Endothelial cell (in vitro differentiated cells): ENCODE measurements around the gene HRAS. TPM values are rescaled to one million over a fixed set of nuclear protein-coding genes. Genes with fewer than 3 reads are reported as not detected.
"Not testable (repeated sequence)": the region's sequence is repeated elsewhere in the genome, so short reads cannot be mapped to it uniquely, and the experiment has no call there.

Experiments
- DNase-seq: peaks from one replicate; pipeline ENCODE4 v3.0.0; 2021; ENCODE audit warnings: low spot score
- H3K27ac Mint-ChIP-seq: one replicate; pipeline ENCODE4 v1.8.0; 2021; ENCODE audit warnings: mixed read lengths, inconsistent platforms; ENCODE audit not compliant: unreplicated experiment
- H3K27me3 Mint-ChIP-seq: one replicate; pipeline ENCODE4 v1.8.0; 2021; ENCODE audit warnings: mild to moderate bottlenecking, moderate library complexity, mixed read lengths, inconsistent platforms; ENCODE audit not compliant: unreplicated experiment
- H3K36me3 Mint-ChIP-seq: one replicate; pipeline ENCODE4 v1.8.0; 2021; ENCODE audit warnings: mild to moderate bottlenecking, low read depth, mixed read lengths, inconsistent platforms; ENCODE audit not compliant: unreplicated experiment
- H3K4me1 Mint-ChIP-seq: one replicate; pipeline ENCODE4 v1.8.0; 2021; ENCODE audit warnings: mild to moderate bottlenecking, mixed read lengths, inconsistent platforms; ENCODE audit not compliant: unreplicated experiment
- H3K4me3 Mint-ChIP-seq: one replicate; pipeline ENCODE4 v1.8.0; 2021; ENCODE audit warnings: mild to moderate bottlenecking, mixed read lengths, inconsistent platforms; ENCODE audit not compliant: unreplicated experiment
- H3K9me3 Mint-ChIP-seq: one replicate; pipeline ENCODE4 v1.8.0; 2021; ENCODE audit warnings: mixed read lengths, inconsistent platforms; ENCODE audit not compliant: unreplicated experiment
- CTCF ChIP-seq: fragments of 200-600 bp; sonication (generic); IDR thresholded peaks from one replicate; pipeline ENCODE4 v1.5.0; 2021; ENCODE audit warnings: antibody characterized with exemption; ENCODE audit not compliant: unreplicated experiment
- total RNA-seq: library from RNA; stranded (reverse); fragmentation: NEBNext Ultra II Directional; extraction: Animal tissue kit (Norgen Biotek cat#: 25700); gene quantifications from one replicate; pipeline ENCODE4 v1.2.1, GENCODE V29; 2021; ENCODE audit not compliant: unreplicated experiment

The HRAS gene
- total RNA-seq, 1 donor from 2014 or later: 92.4 TPM

DNA sequence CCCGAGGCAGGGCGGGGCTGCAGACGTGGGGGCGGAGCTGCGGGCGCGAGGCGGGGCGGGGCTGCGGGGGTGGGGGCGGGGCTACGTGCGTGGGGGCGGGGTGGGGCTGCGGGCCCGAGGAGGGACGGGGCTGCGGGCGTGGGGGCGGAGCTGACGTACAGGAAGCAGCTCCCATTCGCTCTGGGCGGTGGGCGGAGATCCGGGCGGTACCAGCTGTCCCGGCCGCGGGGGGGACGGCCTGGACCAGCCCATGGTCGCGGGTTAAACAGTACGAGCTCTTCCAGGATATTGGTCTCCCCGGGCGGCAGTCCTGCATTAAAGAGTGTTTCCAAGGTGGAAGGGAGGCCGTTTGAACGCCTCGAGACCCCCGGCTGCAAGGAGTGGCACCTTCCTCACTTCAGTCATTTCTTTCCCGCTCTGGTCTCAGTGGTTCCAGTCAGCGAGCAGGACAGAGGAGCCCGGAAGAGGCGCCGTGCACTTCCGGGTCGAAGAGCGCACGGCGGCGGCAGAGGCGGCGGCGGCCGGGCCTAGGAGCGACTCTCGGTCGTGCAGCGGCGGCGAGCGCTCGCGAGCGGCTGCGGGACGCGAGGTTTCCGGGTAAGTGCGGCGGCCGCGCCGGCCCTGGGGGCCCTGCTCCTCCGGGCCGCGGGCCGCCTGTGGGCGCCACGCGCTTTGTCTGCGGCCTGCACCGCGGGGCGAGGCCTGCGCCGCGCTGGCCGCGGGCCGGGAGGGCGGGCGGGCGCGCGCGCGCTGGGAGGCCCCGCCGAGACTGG, 40.8 kb upstream of the HRAS start, which contains the start of gene PHRF1:
PHRF1 (plus strand) TSS at position 475 of the 773 bp plus-strand sequence. CDS start 5,043 bp downstream, outside the sequence.
- H3K27ac Mint-ChIP-seq: peak within 1 kb of the TSS; percentile 100
- peaks cover 7% of the 10 kb centered on the region for H3K36me3 Mint-ChIP-seq
- peaks cover 15% of the 10 kb centered on the region for H3K27me3 Mint-ChIP-seq
- TF ChIP-seq CTCF: no peak
- peak within 1 kb of the TSS; percentile 98 for H3K4me3 Mint-ChIP-seq
- H3K4me1 Mint-ChIP-seq: peaks cover 21% of the 10 kb centered on the region
- DNase-seq: peak; percentile 91
- no peaks in the 10 kb centered on the region for H3K9me3 Mint-ChIP-seq

DNA sequence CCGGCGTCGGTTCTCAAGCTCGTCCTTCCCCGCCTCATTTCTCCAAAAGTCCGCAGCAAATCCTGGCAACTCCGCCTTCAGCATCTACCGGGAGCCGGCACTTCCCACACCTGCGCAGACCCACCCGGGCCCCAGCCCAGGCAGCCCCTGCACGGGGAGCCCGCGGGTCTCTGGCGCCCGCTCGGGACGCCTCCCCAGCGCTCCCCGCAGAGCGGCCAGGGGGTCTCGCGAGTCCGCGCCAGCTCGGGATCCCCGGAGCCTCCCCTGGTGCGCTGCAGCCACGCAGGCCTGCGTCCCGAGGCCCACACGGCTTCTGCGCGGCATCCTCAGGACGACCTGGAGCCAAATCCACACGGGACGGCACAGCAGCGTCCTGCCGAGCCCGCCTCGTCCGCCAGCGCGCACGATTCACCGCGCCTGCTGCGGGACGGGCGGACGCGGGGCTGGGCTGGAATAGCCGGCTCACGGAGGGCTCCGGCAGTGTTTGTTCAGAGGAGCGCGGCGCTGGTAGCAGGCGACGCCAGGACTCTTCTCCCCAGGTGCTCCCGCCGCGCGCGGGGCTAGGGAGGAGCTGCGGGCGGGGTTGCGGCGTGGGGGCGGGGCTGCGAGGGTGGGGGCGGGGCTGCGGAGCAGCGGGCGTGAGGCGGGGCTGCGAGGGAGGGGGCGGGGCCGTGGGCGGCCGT, 40.1 kb upstream of the HRAS start:
- Mint-ChIP-seq H3K27ac (peak overlapping the region; percentile 58), H3K27me3 (peaks cover 15% of the 10 kb centered on the region)

GRCh38 chr11:574632-575312, 39.4 kb upstream of the HRAS start:
- Mint-ChIP-seq H3K4me1 (peaks cover 21% of the 10 kb centered on the region), H3K27me3 (peaks cover 17% of the 10 kb centered on the region), H3K27ac (peak overlapping the region; percentile 58), H3K9me3 (no peaks in the 10 kb centered on the region), H3K36me3 (peaks cover 7% of the 10 kb centered on the region), H3K4me3 (peak overlapping the region; percentile 86)
- TF ChIP-seq CTCF: no peak
- no peak for DNase-seq

More for the DNA sequence above, 40.1 kb upstream of the HRAS start:
- H3K4me1 Mint-ChIP-seq: peaks cover 21% of the 10 kb centered on the region
- DNase-seq: no peak
- H3K4me3 Mint-ChIP-seq: peak overlapping the region; percentile 86
- H3K9me3 Mint-ChIP-seq: no peaks in the 10 kb centered on the region
- TF ChIP-seq CTCF: no peak
- H3K36me3 Mint-ChIP-seq: peaks cover 7% of the 10 kb centered on the region

GRCh38 chr11:574031-574570, 38.7 kb upstream of the HRAS start:
- not testable (repeated sequence) for H3K4me3 Mint-ChIP-seq, H3K27ac Mint-ChIP-seq, H3K9me3 Mint-ChIP-seq

GRCh38 chr11:573146-573759, 37.9 kb upstream of the HRAS start:
- TF ChIP-seq CTCF: no peak
- Mint-ChIP-seq H3K27me3 (peaks cover 19% of the 10 kb centered on the region), H3K9me3 (no peaks in the 10 kb centered on the region), H3K27ac (no peak overlapping the region), H3K4me1 (peaks cover 16% of the 10 kb centered on the region), H3K36me3 (peaks cover 7% of the 10 kb centered on the region), H3K4me3 (no peak overlapping the region)
- no peak for DNase-seq

More at GRCh38 chr11:574031-574570, 38.7 kb upstream of the HRAS start:
- Mint-ChIP-seq H3K4me1 (peaks cover 16% of the 10 kb centered on the region), H3K27me3 (peaks cover 19% of the 10 kb centered on the region)
- not testable (repeated sequence) for H3K36me3 Mint-ChIP-seq, DNase-seq
